Subcutaneous adipose tissue (tissue), 4 donors: ENCODE results near the gene CNN2. TPM values are rescaled to one million over a fixed set of nuclear protein-coding genes. Genes with fewer than 3 reads are reported as not detected.

ENCODE experiments used
- total RNA-seq, 4 donors: library from RNA; depleted of rRNA; stranded (reverse); fragments of >200 nt; gene quantifications; one replicate each; pipeline ENCODE4 v1.1.0, GENCODE V29; 2016
- TF ChIP-seq, protein P1 (sequence below): fragments of 450-650 bp; IDR thresholded peaks from one replicate; pipeline ENCODE4 v1.5.1; 2016; ENCODE audit warnings: low read depth, mild to moderate bottlenecking, control low read depth, antibody characterized with exemption, moderate library complexity

Gene CNN2
- total RNA-seq, 4 donors from 2014 or later, result 32.1 to 86.8 (median 52.2) TPM

DNA sequence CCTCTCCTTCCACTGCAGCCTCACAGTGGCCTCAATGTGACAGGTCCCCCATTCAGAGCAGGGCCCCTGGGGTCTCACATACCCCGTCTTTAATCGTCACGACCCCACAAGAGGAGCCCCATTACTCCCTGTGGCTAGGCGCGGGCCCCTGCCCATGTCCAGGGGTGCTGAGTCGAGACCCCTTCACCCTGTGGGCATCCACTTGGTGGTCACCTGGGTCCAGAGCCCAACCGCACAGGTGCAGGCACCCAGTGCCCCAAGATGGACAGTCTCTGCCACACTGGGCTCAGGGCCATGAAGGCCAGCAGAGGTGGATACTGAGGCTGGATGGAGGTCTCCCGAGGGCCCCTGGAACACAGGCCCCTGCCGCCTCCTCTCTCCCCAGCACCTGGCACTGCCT lies 8.5 kb upstream of the CNN2 start:
- TF ChIP-seq, protein P1, sequence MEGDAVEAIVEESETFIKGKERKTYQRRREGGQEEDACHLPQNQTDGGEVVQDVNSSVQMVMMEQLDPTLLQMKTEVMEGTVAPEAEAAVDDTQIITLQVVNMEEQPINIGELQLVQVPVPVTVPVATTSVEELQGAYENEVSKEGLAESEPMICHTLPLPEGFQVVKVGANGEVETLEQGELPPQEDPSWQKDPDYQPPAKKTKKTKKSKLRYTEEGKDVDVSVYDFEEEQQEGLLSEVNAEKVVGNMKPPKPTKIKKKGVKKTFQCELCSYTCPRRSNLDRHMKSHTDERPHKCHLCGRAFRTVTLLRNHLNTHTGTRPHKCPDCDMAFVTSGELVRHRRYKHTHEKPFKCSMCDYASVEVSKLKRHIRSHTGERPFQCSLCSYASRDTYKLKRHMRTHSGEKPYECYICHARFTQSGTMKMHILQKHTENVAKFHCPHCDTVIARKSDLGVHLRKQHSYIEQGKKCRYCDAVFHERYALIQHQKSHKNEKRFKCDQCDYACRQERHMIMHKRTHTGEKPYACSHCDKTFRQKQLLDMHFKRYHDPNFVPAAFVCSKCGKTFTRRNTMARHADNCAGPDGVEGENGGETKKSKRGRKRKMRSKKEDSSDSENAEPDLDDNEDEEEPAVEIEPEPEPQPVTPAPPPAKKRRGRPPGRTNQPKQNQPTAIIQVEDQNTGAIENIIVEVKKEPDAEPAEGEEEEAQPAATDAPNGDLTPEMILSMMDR, result no peak

DNA sequence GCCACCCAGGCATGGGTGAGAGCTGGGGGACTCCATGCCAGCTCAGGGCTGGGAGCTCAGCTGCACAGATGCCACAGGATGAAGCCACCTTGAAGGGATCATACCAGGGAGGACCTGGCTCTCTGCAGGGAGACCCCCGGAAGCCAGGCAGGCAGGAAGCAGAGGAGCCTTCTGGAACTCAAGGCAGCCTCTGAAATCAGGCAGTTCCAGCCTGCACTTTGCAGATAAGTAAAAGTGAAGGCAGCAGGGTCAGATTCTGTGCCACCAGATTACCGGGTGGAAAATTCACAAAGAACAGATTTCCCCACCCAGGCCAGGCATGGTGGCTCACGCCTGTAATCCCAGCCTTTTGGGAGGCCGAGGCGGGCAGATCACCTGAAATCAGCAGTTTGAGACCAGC lies 8.0 kb upstream of the CNN2 start:
- TF ChIP-seq, protein P1, result no peak

DNA sequence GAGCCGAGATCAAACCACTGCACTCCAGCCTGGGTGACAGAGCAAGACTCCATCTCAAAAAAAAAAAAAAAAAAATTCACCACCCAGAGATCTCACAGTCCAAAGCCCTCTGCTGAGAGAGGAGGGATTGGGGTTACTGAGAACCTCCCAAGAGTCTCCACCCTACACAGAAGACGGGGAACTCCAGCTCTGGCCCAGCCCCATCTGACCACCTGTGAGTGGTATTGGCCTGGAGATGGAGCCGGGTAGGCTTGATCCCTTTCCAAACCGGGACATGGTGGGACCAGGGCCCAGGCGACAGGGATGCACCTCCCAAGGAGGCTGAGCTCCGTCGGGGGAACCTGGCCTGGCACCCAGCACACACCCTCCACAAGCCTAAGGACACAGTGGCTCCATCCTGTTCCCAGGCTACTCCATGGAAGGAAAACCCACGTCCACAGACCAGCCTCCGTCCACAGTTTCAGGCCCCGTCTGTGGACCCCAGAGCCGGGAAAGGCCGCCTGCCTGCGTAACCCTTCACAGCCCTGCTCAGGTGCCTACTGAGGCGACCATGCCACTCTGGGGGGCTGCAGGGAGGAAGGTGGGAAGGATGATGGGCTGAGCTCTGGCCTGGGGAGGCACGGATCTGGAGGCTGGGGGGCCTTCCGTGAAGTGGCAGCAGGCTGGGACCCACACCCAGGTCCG lies 7.3 kb upstream of the CNN2 start:
- TF ChIP-seq, protein P1, result no peak

DNA sequence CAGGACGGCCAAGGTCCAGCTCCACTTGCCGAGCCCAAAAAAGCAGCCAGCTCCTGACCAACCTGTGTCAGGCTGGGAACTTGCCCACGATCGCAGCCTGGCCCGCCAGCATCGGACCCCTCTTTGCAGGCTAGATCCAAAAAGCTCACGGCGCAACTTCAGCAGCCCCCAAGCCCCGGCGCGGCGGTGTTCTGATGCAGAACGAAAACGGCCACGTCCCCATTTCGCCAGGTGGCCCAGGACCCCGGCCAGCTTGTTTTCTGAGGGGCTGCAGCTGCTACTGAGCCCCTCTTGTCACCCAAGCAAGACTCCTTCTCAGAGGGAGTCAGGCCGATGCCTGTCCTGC lies 6.8 kb upstream of the CNN2 start:
- TF ChIP-seq, protein P1, result no peak

DNA sequence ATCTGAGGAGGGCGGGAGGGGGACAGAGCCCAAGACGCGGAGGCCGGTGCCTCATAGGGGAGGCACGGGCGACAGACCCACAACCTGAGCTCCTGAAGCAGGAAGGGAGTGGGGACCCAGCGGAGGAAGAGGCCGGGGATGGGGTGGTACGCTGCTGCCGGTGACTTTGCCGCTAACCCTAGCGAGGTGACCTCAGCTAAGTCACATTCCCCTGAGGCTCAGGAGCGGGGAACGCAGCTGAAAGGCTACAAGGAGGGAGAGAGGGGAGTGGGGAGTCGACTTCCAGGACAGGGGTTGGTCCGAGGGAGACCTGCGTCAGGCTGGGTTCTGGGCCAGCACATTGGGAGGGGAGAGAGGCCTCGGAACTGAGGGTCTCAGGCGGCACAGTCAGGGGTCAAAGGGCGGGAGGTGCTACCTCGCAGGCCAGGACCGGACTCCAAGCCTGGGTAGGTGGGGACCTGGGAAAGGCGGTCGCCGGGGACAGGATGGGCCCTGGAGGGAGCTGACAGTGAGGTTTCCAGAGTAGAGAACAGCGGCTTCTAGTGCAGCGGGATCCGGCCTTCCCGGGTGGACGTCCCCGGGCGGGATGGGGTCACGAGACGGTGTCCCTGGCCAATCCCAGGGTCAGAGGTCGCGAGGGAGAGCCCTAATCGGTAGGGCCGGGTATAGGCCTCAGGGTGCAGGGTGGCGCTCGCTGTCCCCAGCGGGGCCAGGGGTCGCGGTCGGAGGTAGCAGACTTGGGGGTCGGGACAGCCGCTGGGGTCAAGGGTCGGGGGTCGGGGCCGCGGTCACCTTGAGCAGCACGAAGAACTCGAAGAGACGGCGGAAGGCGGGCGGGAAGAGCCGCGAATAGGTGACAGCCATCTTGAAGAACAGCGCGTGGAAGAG lies 6.2 kb upstream of the CNN2 start:
- TF ChIP-seq, protein P1, result no peak

DNA sequence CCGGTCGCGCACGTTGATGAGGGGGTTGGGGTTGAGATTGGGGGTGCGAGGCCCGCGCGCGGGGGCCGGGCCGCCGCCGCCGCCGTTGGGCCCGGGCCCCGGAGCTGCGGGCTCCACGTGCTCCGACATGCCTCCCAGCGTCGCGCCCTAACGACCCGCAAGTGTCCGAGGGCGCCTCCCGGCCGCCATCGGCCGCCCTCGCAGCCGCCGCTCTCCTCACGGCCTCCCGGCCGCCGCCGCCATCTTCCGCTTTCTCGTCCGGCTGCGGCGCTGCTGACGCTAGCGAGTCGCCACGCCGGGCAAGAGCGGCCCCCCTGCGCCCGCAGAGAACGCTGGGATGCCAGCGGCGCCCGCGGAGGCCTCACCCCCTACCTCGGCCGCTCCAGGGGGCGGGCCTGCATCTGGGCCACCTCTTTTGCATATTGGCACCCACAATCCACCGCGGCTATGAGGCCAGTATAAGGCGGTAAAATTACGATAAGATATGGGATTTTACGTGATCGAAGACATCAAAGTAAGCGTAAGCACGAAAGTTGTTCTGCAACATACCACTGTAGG lies 5.5 kb upstream of the CNN2 start, which contains the start of gene TMEM259:
TSS of gene TMEM259 (minus strand) at position 256 of the 558 bp plus-strand sequence. CDS start at position 129, 127 bp downstream.
- TF ChIP-seq, protein P1, result no peak
